Measurements from ENCODE around the gene C6orf52. TPM values are rescaled to one million over a fixed set of nuclear protein-coding genes. Genes with fewer than 3 reads are reported as not detected.

Gene C6orf52
- total and polyA plus RNA-seq, 2 of the 13 experiments (the other 11 are each of a cell fraction or from before 2014, with no cell fraction given), result 0.50 to 0.53 TPM

DNA sequence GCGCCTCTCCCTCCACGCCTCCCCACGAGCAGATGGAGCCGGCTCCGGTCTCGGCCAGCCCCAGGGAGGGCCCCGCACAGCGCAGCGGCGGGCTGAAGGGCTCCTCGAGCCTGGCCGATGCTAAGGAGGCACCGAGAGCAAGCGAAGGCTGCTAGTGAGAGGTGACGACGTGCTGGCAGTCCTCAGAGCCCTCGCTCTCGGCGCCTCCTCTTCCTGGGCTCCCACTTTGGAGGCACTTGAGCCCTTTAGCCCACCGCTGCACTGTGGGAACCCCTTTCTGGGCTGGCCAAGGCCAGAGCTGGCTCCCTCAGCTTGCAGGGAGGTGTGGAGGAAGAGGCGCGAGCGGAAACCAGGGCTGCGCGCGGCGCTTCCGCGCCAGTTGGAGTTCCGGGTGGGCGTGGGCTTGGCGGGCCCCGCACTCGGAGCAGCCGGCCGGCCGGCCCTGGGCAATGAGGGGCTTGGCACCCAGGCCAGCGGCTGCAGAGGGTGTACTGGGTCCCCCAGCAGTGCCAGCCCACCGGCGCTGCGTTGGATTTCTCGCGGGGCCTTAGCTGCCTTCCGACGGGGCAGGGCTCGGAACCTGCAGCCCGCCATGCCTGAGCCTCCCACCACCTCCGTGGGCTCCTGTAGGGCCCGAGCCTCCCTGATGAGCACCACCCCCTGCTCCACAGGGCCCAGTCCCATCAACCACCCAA, 26.0 kb upstream of the C6orf52 start:
- Histone ChIP-seq H3K36me3 (replicated peaks in 1 of 2; ENCODE audit: control insufficient read depth in 1 of 2, insufficient read depth in 2 of 2, low read length in 2 of 2) (peaks cover 4 to 7% of the 10 kb centered on the region in 2 experiments; a peak in 4 of 5 replicates), H4K20me1 (ENCODE audit: insufficient read depth, low read length) (no peaks in the 10 kb centered on the region), H3K27me3 (ENCODE audit: control insufficient read depth in 1 of 2, insufficient read depth in 2 of 2, low read length in 2 of 2) (no peaks in the 10 kb centered on the region), H3K4me1 (ENCODE audit: insufficient read depth, low read length) (peaks cover 32% of the 10 kb centered on the region), H3K9me3 (ENCODE audit: low read length) (peaks cover 15% of the 10 kb centered on the region), H3K4me2 (ENCODE audit: low read depth, low read length) (peak overlapping the region; percentile 75), H2AFZ (ENCODE audit: low read length) (no peak overlapping the region), H3K9ac (ENCODE audit: insufficient read depth, low read depth, low read length) (peak overlapping the region; percentile 83), H3K27ac (ENCODE audit: extremely low read length, insufficient read depth, low read length) (peak overlapping the region; percentile 95), H3K79me2 (ENCODE audit: insufficient read depth, low read length) (peaks cover 21% of the 10 kb centered on the region), H3K4me3 (replicated peaks in 1 of 3; ENCODE audit: insufficient read depth in 1 of 3, low read depth in 2 of 3, low read length in 3 of 3) (peak overlapping the region; percentile 56 to 76 (median 70))
- ATAC-seq (peak; percentile 28), FAIRE-seq (no peak), DNase-seq (ENCODE audit: low spot score) (peak; percentile 24)
- in situ Hi-C loops (cut with HindIII; ENCODE audit: extremely low pct_ligation_motif_present, low pct_unique_long_range_greater_than_20kb) (no loop called here), intact Hi-C loops (cut with micrococcal nuclease; ENCODE audit: unreplicated experiment) (no loop called here)
- ChIA-PET CTCF (ENCODE audit: low intra/inter-chr PET ratio, low total read pairs) (no interaction called here), POLR2A (interaction anchor here (0.6 to 6.6 kb wide), 20 partner anchors 10 to 1289 kb away, joined by 3 to 332 read pairs (median 6); partner anchors contain the start of genes C6orf52, PAK1IP1 and TMEM14B)
- no TSS peak for BruUV-seq (replicated peaks)
- 33% methylated on average over 21 of the region's 49 CpGs for WGBS (ENCODE audit: low lambda C conversion rate)
- peak in 1 of 2 experiments; percentile 66; a peak in 1 of 4 replicates for TF ChIP-seq KLF16 (CRISPR knock-in tag; IDR thresholded peaks at IDR 0.05)
- no peak for TF ChIP-seq KLF13 (CRISPR knock-in tag; IDR thresholded peaks at IDR 0.05)
- TF ChIP-seq, protein P1, sequence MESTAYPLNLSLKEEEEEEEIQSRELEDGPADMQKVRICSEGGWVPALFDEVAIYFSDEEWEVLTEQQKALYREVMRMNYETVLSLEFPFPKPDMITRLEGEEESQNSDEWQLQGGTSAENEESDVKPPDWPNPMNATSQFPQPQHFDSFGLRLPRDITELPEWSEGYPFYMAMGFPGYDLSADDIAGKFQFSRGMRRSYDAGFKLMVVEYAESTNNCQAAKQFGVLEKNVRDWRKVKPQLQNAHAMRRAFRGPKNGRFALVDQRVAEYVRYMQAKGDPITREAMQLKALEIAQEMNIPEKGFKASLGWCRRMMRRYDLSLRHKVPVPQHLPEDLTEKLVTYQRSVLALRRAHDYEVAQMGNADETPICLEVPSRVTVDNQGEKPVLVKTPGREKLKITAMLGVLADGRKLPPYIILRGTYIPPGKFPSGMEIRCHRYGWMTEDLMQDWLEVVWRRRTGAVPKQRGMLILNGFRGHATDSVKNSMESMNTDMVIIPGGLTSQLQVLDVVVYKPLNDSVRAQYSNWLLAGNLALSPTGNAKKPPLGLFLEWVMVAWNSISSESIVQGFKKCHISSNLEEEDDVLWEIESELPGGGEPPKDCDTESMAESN (CRISPR knock-in tag; conservative IDR thresholded peaks at IDR 0.05), result peak; percentile 82
- no peak for TF ChIP-seq ZSCAN29 (CRISPR knock-in tag; conservative IDR thresholded peaks at IDR 0.05)
- peak; percentile 4; the same call in 1 of the 2 replicates for TF ChIP-seq ZNF558 (CRISPR knock-in tag; IDR thresholded peaks at IDR 0.05; ENCODE audit: borderline replicate concordance)
- TF ChIP-seq, protein P2, sequence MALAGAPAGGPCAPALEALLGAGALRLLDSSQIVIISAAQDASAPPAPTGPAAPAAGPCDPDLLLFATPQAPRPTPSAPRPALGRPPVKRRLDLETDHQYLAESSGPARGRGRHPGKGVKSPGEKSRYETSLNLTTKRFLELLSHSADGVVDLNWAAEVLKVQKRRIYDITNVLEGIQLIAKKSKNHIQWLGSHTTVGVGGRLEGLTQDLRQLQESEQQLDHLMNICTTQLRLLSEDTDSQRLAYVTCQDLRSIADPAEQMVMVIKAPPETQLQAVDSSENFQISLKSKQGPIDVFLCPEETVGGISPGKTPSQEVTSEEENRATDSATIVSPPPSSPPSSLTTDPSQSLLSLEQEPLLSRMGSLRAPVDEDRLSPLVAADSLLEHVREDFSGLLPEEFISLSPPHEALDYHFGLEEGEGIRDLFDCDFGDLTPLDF (CRISPR knock-in tag; IDR thresholded peaks at IDR 0.05), result no peak; the same call in 1 of the 2 replicates
- TF ChIP-seq ZNF160 (CRISPR knock-in tag; IDR thresholded peaks at IDR 0.05), result peak; percentile 77
- TF ChIP-seq HOXA3 (CRISPR knock-in tag; IDR thresholded peaks at IDR 0.05), result no peak; the same call in 1 of the 2 replicates
- no peak for TF ChIP-seq LCORL (IDR thresholded peaks at IDR 0.05)
- TF ChIP-seq LCORL (CRISPR knock-in tag; IDR thresholded peaks at IDR 0.05), result peak; percentile 64; the same call in 1 of the 2 replicates
- TF ChIP-seq PHF21A (CRISPR knock-in tag; IDR thresholded peaks at IDR 0.05), result no peak; the same call in 1 of the 2 replicates
- no peak for TF ChIP-seq ZNF670 (CRISPR knock-in tag; IDR thresholded peaks at IDR 0.05; ENCODE audit: borderline replicate concordance)
- TF ChIP-seq, protein P3, sequence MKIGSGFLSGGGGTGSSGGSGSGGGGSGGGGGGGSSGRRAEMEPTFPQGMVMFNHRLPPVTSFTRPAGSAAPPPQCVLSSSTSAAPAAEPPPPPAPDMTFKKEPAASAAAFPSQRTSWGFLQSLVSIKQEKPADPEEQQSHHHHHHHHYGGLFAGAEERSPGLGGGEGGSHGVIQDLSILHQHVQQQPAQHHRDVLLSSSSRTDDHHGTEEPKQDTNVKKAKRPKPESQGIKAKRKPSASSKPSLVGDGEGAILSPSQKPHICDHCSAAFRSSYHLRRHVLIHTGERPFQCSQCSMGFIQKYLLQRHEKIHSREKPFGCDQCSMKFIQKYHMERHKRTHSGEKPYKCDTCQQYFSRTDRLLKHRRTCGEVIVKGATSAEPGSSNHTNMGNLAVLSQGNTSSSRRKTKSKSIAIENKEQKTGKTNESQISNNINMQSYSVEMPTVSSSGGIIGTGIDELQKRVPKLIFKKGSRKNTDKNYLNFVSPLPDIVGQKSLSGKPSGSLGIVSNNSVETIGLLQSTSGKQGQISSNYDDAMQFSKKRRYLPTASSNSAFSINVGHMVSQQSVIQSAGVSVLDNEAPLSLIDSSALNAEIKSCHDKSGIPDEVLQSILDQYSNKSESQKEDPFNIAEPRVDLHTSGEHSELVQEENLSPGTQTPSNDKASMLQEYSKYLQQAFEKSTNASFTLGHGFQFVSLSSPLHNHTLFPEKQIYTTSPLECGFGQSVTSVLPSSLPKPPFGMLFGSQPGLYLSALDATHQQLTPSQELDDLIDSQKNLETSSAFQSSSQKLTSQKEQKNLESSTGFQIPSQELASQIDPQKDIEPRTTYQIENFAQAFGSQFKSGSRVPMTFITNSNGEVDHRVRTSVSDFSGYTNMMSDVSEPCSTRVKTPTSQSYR (CRISPR knock-in tag; IDR thresholded peaks at IDR 0.05; ENCODE audit: borderline replicate concordance), result no peak
- TF ChIP-seq ZNF550 (CRISPR knock-in tag; IDR thresholded peaks at IDR 0.05; ENCODE audit: borderline replicate concordance), result no peak
- TF ChIP-seq SP5 (CRISPR knock-in tag; IDR thresholded peaks at IDR 0.05; ENCODE audit: borderline replicate concordance, low read depth), result no peak
- TF ChIP-seq MBNL3 (CRISPR knock-in tag; conservative IDR thresholded peaks at IDR 0.05), result no peak
- no peak for TF ChIP-seq FOXO4 (CRISPR knock-in tag; conservative IDR thresholded peaks at IDR 0.05)
